HG02981 (cell line): ENCODE results near the gene ARHGAP6.

Source experiments
- ATAC-seq: cut with Tn5 transposase; IDR thresholded peaks from one replicate; pipeline ENCODE4 v1.9.1; 2021; ENCODE audit warnings: mild to moderate bottlenecking, moderate library complexity; ENCODE audit not compliant: unreplicated experiment

Gene ARHGAP6

GRCh38 chrX:11407331-11408108 is 258.2 kb downstream of the ARHGAP6 start:
- no peak for ATAC-seq

- ATAC-seq = no peak
These were observed 259.5 kb downstream of the ARHGAP6 start for GRCh38 chrX:11406109-11406765.

GRCh38 chrX:11403631-11404030 is 262.1 kb downstream of the ARHGAP6 start:
- ATAC-seq = no peak

GRCh38 chrX:11401966-11402365 is 263.8 kb downstream of the ARHGAP6 start:
- ATAC-seq = no peak

GRCh38 chrX:11399489-11400094 is 266.1 kb downstream of the ARHGAP6 start:
- ATAC-seq = no peak

- no peak for ATAC-seq
These were observed 266.9 kb downstream of the ARHGAP6 start for GRCh38 chrX:11398785-11399184.

- no peak for ATAC-seq
These were observed 267.6 kb downstream of the ARHGAP6 start for GRCh38 chrX:11398139-11398538.

- no peak for ATAC-seq
These were observed 268.0 kb downstream of the ARHGAP6 start for GRCh38 chrX:11397680-11398079.

GRCh38 chrX:11395859-11396258 is 269.9 kb downstream of the ARHGAP6 start:
- ATAC-seq = no peak

GRCh38 chrX:11393949-11394654 is 271.6 kb downstream of the ARHGAP6 start:
- ATAC-seq = no peak

- no peak for ATAC-seq
These were observed 278.9 kb downstream of the ARHGAP6 start for GRCh38 chrX:11386812-11387211.

GRCh38 chrX:11386001-11386523 is 279.7 kb downstream of the ARHGAP6 start:
- ATAC-seq = no peak

GRCh38 chrX:11382930-11383329 is 282.8 kb downstream of the ARHGAP6 start:
- ATAC-seq = no peak

GRCh38 chrX:11381464-11381863 is 284.3 kb downstream of the ARHGAP6 start:
- peak; percentile 91 for ATAC-seq

GRCh38 chrX:11380187-11380844 is 285.4 kb downstream of the ARHGAP6 start:
- no peak for ATAC-seq

- ATAC-seq = no peak
These were observed 289.6 kb downstream of the ARHGAP6 start for GRCh38 chrX:11376163-11376562.

- no peak for ATAC-seq
These were observed 290.1 kb downstream of the ARHGAP6 start for GRCh38 chrX:11375614-11376119.

- no peak for ATAC-seq
These were observed 291.1 kb downstream of the ARHGAP6 start for GRCh38 chrX:11374570-11374969.

- ATAC-seq = no peak
These were observed 294.6 kb downstream of the ARHGAP6 start for GRCh38 chrX:11371106-11371505.
